NCI-H1105 (cell line): Measurements from ENCODE around the gene PTPRG.

ENCODE experiments used
- DNase-seq: peaks from one replicate; lab custom pipeline; 2025; lab: John Stamatoyannopoulos, UW

The PTPRG gene

DNA sequence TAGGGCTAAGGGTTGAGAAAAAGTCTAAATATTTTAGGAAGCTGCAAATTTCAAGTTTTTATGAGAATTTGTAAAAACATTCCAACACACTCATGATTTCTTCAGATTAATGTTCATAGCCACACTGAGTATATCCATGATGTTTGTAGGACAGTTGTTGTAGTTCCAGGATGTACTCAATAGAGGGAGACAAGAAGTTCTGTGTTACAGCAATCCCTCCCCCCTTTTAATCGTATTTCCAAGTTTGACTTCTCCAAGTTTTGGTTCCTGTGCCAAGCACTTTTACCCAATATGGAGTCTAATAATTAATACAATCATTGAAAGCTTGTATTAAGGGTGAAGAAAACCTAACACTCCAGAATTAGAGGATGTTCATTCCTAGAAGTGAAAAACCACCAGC, 668.5 kb downstream of the PTPRG start:
- no peak for DNase-seq

DNA sequence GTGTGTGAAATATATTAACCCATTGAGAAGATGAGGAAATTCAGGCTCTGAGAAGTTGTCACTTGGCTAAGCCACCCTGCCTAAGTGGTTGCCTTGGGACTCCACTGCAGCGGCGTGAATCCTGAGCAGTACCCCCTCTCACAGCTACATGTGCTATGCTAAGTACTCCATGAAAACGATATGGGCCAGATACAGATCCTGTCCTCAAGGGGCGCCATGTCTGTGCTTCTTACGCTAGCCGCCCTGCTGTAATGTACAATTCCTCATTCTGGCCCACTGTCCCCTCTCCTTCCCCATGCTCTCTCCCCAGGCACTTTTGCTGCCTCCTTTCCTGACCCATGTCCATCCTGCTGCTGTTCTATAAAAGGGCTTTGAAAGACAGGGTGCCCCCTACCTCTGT, 671.7 kb downstream of the PTPRG start:
- DNase-seq = no peak

- no peak for DNase-seq
Observed at GRCh38 chr3:62236016-62236415, 674.6 kb downstream of the PTPRG start.

DNA sequence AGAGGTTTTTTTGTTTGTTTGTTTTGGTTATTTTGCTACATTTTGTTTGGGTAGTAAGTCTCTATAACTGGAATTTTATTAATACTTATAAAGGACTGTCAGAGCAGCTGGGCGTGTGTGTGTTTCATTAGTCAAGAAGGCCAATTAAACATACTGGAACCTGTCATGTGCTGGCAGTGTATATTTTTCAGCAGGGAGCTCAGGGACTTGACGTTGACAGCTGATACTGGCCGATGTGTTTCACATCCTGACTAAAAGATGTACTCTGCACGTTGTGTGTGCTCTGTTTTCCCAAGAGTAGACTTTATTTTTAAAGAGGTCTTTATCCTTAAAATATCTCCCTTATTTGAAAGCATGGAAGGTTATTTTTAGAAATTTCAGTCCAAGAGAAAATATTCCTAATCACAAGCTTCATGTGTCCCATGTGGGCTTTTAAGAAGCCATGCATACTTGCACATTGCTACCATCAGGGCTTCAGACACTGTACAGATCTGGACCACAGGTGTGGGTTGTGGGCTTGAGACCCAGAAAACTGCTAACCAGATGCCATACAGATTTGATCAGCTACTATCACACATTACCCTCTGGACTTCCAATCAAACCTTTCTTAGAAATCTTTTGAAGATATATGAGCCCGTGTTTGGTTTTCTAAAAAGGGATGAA, 676.0 kb downstream of the PTPRG start:
- DNase-seq = no peak

- no peak for DNase-seq
Observed at GRCh38 chr3:62238003-62238402, 676.6 kb downstream of the PTPRG start.

DNA sequence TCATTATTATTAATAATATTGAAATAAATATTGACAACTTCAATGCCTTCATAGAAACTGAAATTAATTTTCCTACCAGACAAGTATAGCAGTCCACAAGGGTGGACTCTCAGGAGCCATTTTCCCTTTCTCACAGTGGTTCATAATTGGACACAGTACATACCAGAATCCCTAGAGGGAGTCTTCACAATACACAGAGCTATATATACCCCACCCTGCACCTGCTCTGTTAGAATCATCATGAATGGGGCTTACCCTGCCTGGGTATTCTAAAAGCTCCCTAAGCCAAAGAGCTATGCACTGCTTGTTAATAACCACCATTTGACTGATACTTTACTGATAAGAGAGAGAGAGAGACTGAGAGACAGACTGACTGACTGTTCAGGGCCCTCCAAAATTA, 677.1 kb downstream of the PTPRG start:
- DNase-seq = no peak

DNA sequence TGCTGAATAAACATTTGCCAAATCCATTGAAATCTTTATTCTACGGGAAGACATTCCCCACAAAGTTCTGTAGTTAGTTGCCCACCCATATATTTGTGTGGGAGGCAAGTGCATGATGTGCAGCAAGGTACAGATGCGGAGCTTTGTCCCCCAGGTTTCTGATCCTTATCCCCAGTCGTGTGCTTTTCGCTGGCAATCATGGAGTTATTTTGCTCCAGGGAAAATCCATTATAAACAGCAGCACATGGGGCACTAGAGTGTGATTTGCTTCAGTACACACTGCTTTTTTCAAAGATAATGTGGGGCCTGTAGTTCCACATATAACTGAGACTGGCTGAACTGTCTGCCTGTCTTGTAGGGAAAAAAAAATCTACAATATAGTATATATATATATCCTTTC, 679.9 kb downstream of the PTPRG start:
- DNase-seq = no peak

DNA sequence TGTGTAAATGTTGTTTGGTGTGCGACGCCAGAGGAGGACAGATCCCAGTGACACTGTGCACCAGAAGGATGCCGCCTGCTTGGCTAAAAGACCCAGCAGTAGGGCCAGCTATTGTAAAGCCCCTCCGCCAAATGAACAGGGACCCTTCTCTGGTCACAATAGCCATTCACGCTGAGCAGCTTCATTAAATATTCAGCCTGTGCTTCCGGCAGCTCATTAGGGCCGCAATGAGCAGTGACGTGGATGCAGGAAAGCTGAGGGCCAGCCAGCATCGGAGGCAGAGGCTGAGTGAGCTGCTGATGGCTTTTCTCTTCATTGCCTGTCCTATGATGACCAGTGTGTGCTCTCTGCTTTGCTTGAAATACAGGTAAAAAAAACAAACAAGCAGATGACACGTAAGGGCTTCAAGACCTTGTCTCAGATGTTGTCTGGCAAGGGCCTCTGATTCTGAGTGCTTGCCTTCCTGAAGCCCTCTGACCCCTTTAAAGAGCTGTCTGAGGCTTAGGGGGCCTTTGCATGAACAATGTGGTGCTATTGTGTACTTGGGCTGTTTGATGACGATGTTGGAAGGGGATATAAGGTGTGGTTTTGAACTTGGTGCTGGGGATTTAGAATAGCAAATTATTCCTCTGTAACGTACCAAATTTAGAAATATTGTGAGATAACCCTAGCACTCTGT, 681.6 kb downstream of the PTPRG start:
- no peak for DNase-seq

DNA sequence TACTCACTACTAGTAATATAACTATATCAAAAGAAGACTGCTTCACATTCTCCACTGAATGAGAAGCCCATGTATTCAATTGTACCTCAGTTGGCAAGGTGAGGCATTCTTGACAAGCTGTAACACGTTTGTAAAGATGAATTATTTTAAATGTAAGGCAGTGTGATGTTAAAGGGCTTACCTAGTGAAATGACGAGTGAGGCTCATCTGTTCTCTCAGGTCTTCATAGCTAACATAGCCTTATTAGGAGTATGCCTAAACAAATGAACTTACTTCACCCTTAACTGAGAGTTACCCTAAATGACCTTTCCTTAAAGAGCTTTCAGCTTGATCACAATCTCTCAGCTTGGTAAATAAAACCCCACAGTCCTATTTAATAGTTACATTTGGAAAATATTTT, 684.7 kb downstream of the PTPRG start:
- no peak for DNase-seq

GRCh38 chr3:62246985-62247384, 685.6 kb downstream of the PTPRG start:
- DNase-seq = no peak

DNA sequence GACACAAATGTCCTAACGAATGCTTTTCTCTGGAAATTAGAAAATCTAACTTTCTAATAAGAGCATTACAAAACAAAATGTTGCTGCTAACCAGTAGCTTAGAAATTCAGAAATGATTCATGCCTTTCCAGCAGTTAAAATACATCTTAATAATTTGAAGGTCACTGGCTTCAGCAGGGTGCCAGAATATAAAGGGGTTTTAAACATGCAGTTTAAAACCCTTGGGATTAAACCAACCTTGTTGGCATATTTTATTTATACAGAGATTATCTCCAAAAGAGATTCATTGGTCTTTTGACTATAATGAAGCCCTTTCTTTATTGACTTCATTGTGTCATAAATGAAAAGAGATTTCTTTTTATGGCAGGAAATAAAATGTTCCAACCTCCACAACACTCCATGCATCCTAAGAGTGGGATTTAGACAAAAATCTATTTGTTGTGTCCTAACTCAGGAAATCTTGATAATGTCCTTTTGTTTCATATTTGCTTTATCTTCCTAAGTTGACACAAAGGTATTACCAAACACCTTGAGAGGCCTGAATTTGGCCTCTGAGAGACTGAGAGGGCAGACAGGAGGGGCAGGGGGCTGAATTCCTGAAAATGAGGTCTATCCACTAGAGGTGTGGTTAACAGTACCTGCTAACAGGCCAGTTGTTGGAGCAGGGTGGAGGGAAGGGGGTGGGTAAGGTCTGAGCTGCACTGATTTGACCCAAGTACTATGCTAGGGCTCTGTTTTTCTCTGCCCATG, 687.5 kb downstream of the PTPRG start:
- DNase-seq = no peak

DNA sequence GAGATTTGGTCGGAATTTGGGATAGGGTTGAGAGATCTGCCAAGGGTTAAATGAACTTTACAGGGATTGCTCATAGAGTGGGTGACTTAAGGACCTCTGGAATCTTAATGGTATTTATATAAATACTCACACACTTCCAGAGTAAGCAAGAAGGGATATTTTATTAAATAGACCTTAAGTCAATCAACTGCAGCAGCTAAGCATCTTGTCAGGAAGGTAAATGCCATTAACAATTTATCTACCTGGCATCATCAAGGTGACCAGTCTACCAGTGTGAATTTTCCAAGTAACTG, 688.1 kb downstream of the PTPRG start:
- no peak for DNase-seq

- no peak for DNase-seq
Observed at GRCh38 chr3:62249855-62250543, 688.6 kb downstream of the PTPRG start.

- DNase-seq = no peak
Observed at GRCh38 chr3:62252438-62253157, 691.2 kb downstream of the PTPRG start.

DNA sequence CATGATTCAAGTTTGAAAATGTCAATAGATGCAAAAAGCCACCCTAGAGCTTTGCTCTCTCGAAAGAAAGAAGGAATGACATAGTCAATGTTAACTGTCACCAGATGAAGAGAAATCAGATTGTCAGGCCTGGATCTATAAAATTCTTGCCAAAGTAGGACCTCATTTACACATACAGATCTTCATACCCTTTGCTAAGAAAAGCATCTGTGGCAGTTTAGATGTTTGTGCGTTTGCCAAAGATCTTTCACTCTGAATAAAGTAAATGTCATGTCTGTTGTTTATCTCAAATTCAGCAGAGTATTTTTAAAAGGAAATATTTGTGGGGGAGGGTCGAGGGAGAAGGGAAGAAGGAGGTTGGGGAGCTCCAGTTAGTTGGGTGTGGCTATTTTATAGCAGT, 692.6 kb downstream of the PTPRG start:
- no peak for DNase-seq

DNA sequence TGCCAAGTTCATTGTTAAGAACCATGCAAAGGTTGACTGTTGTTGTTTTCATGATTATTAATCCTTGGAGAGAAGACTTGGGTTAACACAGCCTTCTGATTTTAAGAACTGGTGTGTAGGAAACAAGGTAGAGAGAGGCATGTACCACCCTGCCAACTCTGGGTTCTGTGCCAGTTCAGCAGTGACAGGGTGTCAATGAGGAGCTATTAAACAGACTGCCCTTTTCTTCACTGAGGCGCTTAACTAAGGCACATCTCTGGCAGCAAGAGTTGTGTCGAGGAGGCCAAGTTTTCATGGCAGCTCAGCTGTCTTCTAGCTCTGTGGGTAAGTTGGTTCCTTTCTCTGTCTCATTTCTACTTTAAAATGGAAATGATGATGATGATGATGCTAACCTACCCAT, 694.4 kb downstream of the PTPRG start:
- DNase-seq = no peak

GRCh38 chr3:62259924-62260323, 698.6 kb downstream of the PTPRG start:
- no peak for DNase-seq

- no peak for DNase-seq
Observed at GRCh38 chr3:62260655-62261054, 699.3 kb downstream of the PTPRG start.

DNA sequence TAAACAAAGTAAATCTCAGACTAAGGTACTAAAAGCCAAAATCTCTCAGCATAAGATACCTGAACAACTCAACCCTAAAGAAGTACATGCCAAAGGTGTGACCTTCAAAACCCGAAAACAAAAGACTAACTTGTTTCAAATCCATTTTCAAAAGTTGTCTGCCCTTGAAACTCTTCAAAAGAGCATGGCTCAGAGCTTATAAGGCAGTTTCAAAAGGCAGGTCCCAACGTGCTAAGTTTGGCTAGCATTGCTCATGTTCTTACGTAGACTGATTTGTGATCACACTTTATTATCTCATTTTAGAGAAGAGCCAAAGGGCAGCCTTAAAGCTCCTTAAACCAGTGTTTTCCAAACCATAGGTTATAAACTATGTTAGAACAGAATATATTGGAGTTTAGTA, 699.8 kb downstream of the PTPRG start:
- peak; percentile 21 for DNase-seq

DNA sequence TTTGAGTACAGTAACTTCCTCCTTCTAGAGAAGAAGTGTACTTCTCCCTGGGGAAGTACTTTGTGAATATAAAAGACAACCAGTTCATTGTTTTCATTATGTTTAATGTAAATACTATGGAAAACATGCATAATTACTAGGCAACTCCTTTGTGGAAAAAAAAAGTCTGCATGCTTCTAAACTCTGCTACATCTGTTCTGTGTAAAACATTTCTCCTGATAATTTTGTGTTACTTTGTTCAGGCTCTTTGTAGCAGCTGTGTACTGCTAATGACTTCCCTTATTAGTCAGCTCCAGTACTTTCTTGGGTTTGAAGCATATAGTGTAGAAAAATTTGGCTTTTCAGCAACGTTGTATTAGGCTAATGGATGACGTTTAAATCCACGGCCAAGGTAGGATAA, 700.4 kb downstream of the PTPRG start:
- no peak for DNase-seq

DNA sequence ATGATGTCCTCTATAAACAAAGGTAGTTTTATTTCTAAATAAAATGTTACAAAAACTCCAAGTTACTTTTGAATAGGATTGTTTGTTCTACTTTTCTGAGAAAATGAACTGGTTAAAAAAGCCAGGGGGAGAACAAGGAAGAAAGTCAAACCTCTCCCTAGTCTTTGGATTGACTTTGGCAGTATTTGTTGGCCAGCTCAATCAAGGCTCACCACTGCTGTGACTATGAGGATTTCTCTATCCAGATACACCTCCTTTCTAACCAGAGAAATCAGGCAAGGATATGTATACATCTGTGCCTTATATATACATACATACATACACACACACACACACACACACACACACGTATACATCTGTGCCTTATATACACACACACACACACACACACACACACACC, 704.2 kb downstream of the PTPRG start:
- DNase-seq = no peak

DNA sequence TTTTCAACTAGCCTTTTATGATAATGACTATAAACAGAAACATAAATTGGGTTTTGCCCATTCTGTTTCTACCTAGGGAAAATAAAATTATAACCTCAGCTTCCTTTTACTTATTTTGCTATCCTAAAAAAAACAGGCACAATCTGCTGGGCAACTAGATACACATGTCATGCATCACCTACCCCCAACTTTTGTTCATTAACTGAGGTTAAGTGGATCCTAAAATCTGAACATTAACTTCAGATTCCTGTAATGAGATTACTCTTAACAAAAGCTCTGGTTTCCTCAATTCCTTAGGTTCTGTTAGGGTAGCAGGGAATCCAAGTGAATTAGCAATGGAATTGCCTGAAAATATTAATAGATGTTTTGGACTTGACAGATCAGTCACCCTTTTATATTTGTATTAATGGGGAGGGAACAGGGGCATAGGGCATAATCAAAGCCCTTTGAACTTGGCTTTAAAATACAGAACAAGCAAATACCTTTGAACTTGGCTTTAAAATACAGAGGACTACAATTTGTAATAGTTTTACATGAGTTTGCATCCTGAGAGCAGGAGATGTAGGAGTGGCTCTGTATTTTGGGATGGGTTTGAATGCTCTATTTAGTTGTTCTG, 705.4 kb downstream of the PTPRG start:
- no peak for DNase-seq
